Progenitor cell of endocrine pancreas (in vitro differentiated cells): Measurements from ENCODE around the gene DNAJC13. TPM values are rescaled to one million over a fixed set of nuclear protein-coding genes. Genes with fewer than 3 reads are reported as not detected.

Experiments
- DNase-seq: peaks from one replicate; pipeline ENCODE4 v3.0.0; 2021; ENCODE audit warnings: low spot score; ENCODE audit not compliant: unreplicated experiment
- H3K27ac Mint-ChIP-seq: 2 replicates; pipeline ENCODE4 v1.8.0; 2021; ENCODE audit warnings: mild to moderate bottlenecking, moderate library complexity, mixed read lengths
- H3K27me3 Mint-ChIP-seq: 2 replicates; pipeline ENCODE4 v1.8.0; 2021; ENCODE audit warnings: mixed read lengths
- H3K36me3 Mint-ChIP-seq: 2 replicates; pipeline ENCODE4 v1.8.0; 2022; ENCODE audit warnings: mixed read lengths; ENCODE audit not compliant: insufficient read depth
- H3K4me1 Mint-ChIP-seq: 2 replicates; pipeline ENCODE4 v1.8.0; 2021; ENCODE audit warnings: low read depth, mixed read lengths
- H3K4me3 Mint-ChIP-seq: 2 replicates; pipeline ENCODE4 v1.8.0; 2021; ENCODE audit warnings: low read depth, mild to moderate bottlenecking, moderate library complexity, mixed read lengths
- H3K9me3 Mint-ChIP-seq: 2 replicates; pipeline ENCODE4 v1.8.0; 2021; ENCODE audit warnings: low read depth, mixed read lengths
- total RNA-seq: library from RNA; stranded (reverse); gene quantifications from 2 replicates; pipeline ENCODE4 v1.2.1, GENCODE V29; 2021
- TF ChIP-seq, protein P1 (sequence below): fragments of 200-600 bp; sonication (generic); IDR thresholded peaks from one replicate; pipeline ENCODE4 v1.5.0; 2021; ENCODE audit warnings: antibody characterized with exemption, mild to moderate bottlenecking; ENCODE audit not compliant: unreplicated experiment

DNAJC13 gene
- total RNA-seq, 1 donor from 2014 or later: 37.3 TPM

- peaks cover 9% of the 10 kb centered on the region for H3K36me3 Mint-ChIP-seq
- peaks cover 21% of the 10 kb centered on the region for H3K4me1 Mint-ChIP-seq
- no peaks in the 10 kb centered on the region for H3K9me3 Mint-ChIP-seq
- H3K27ac Mint-ChIP-seq: no peak overlapping the region
- no peak for DNase-seq
- H3K27me3 Mint-ChIP-seq: no peaks in the 10 kb centered on the region
- TF ChIP-seq, protein P1, sequence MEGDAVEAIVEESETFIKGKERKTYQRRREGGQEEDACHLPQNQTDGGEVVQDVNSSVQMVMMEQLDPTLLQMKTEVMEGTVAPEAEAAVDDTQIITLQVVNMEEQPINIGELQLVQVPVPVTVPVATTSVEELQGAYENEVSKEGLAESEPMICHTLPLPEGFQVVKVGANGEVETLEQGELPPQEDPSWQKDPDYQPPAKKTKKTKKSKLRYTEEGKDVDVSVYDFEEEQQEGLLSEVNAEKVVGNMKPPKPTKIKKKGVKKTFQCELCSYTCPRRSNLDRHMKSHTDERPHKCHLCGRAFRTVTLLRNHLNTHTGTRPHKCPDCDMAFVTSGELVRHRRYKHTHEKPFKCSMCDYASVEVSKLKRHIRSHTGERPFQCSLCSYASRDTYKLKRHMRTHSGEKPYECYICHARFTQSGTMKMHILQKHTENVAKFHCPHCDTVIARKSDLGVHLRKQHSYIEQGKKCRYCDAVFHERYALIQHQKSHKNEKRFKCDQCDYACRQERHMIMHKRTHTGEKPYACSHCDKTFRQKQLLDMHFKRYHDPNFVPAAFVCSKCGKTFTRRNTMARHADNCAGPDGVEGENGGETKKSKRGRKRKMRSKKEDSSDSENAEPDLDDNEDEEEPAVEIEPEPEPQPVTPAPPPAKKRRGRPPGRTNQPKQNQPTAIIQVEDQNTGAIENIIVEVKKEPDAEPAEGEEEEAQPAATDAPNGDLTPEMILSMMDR: no peak
- H3K4me3 Mint-ChIP-seq: no peak overlapping the region
These were observed 120.8 kb downstream of the DNAJC13 start for GRCh38 chr3:132538072-132538471.

GRCh38 chr3:132539681-132540080 is 122.4 kb downstream of the DNAJC13 start:
- no peaks in the 10 kb centered on the region for H3K27me3 Mint-ChIP-seq
- DNase-seq: no peak
- H3K4me3 Mint-ChIP-seq: no peak overlapping the region
- peaks cover 19% of the 10 kb centered on the region for H3K4me1 Mint-ChIP-seq
- H3K9me3 Mint-ChIP-seq: no peaks in the 10 kb centered on the region
- peaks cover 7% of the 10 kb centered on the region for H3K36me3 Mint-ChIP-seq
- TF ChIP-seq, protein P1: no peak
- no peak overlapping the region for H3K27ac Mint-ChIP-seq

DNA sequence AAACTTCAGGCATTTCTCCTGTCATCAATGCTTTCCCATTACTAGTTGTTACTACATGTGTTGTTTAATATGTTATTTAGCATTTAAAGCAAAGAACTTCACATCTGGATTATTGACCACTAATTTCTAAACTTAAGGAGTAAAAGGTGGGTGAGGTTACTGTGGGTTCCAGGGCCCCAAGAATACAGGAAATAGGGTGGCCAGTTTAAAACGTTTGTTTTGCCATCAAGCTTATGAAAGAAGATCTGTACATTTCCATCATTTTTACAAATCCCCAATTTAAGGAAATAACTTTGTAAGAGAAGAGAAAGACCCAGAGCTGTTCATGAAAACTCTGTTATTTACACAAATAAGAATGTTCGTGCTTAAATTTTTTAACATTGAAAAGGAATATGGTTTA is 125.3 kb downstream of the DNAJC13 start:
- DNase-seq: no peak
- Mint-ChIP-seq H3K4me1 (peaks cover 10% of the 10 kb centered on the region), H3K27ac (no peak overlapping the region), H3K9me3 (no peaks in the 10 kb centered on the region), H3K27me3 (no peaks in the 10 kb centered on the region), H3K36me3 (peaks cover 7% of the 10 kb centered on the region), H3K4me3 (no peak overlapping the region)
- TF ChIP-seq, protein P1: no peak

DNA sequence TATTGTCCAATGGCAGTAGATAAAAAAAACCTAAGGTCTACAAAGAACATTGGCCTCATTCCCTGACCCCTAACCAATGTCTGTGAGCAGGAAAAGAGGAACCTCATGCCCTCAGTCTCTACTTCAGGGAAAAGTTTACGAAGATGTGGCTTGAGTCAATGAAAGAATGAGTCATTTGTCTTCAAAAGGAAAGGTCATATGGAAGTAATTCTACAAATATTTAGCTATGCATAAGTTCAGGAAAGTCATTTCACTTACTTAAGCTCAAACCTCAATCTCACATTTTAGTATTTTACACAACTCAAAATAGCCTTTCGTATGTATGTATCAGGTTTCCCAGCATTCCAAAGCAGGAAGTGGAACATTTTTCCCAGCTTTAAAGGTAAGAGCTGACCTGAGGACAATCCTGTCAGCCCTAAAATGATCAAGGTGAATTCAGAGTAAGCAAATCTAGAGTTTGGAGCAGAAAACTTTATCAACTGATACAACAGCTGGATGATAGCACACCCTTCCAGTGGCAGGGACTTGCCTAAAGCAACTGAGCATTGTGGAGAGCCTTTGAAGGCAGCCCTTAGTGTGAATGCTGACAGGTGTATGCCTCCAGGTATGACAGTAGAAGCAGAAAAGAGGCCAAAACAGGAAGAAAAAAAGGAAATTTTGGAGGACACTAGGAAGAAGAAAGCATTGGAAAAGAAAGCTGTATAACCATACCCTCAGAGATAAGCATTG is 125.9 kb downstream of the DNAJC13 start:
- Mint-ChIP-seq H3K27me3 (no peaks in the 10 kb centered on the region), H3K9me3 (no peaks in the 10 kb centered on the region), H3K27ac (no peak overlapping the region), H3K4me3 (no peak overlapping the region), H3K4me1 (peaks cover 4% of the 10 kb centered on the region), H3K36me3 (peaks cover 7% of the 10 kb centered on the region)
- TF ChIP-seq, protein P1: no peak
- no peak for DNase-seq

DNA sequence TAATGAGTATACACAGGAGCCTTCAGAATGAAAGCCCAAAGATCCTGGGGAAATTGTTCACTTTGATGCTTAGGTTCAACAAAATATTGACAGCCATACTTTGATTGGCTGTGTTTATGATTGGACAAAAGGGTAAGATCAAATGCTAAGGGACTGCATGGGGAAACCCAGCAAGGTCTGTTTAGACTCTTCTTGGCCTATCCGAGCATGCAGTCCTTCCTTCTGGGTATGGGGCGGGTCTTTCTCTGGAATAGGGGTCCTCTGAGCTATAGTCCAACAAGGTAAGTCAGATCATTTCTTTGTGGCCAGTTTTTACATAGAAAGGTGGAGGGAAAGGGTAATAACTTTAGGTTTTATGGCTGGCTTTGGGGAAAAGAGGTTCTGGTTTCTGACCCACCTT is 126.8 kb downstream of the DNAJC13 start:
- DNase-seq: no peak
- TF ChIP-seq, protein P1: no peak
- H3K36me3 Mint-ChIP-seq: peaks cover 2% of the 10 kb centered on the region
- no peak overlapping the region for H3K4me3 Mint-ChIP-seq
- H3K9me3 Mint-ChIP-seq: no peaks in the 10 kb centered on the region
- no peaks in the 10 kb centered on the region for H3K27me3 Mint-ChIP-seq
- H3K27ac Mint-ChIP-seq: no peak overlapping the region
- no peaks in the 10 kb centered on the region for H3K4me1 Mint-ChIP-seq
